ENCODE measurements around the gene PPP1R10.

PPP1R10 gene

DNA sequence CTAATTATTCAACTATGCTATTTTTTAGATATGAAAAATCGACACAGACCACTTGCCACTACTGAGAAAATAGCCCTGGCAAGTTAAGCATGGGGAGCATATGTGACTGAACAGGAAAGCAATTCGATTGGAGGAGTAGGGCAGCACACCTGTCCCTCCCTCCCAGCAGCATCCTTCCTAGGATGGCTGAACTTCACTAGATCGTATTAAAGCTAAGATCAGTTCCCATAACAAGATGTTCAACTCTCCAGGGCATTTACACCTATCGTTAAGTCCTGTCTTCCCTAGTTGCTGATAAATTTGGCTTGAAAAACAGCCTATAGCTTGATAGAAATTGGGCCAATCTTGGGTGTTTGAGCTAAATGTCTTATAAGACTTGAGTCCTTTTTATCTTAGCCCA is 7.0 kb downstream of the PPP1R10 start:
- no peak for DNase-seq (ENCODE audit: low read depth, low spot score)
- in situ Hi-C loops (cut with HindIII; ENCODE audit: low sequenced_read_pairs): no loop called here
- TF ChIP-seq, protein P1, sequence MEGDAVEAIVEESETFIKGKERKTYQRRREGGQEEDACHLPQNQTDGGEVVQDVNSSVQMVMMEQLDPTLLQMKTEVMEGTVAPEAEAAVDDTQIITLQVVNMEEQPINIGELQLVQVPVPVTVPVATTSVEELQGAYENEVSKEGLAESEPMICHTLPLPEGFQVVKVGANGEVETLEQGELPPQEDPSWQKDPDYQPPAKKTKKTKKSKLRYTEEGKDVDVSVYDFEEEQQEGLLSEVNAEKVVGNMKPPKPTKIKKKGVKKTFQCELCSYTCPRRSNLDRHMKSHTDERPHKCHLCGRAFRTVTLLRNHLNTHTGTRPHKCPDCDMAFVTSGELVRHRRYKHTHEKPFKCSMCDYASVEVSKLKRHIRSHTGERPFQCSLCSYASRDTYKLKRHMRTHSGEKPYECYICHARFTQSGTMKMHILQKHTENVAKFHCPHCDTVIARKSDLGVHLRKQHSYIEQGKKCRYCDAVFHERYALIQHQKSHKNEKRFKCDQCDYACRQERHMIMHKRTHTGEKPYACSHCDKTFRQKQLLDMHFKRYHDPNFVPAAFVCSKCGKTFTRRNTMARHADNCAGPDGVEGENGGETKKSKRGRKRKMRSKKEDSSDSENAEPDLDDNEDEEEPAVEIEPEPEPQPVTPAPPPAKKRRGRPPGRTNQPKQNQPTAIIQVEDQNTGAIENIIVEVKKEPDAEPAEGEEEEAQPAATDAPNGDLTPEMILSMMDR (IDR thresholded peaks at IDR 0.05; ENCODE audit: low read depth, low read length): no peak
- no peak overlapping the region for H3K4me3 ChIP-seq (ENCODE audit: low read depth, low read length)

DNA sequence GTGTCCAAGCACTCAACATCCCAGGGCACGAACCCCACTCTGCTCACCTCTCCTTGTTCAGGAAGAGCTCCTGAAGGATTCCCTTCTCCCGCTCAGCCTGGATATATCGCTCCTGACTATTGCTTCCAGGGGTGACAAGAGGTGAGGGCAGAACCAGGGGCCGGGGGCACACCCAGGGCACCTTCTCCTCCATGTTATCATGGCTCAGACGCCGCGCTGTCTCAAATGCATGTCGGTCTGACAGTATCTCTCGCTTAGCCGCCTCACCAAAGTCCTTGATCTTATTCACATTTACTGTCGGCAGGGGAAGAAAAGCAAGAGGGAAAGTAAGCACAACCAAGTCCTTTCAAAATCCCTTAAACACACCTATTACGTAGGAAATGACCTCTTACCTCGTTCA is 13.1 kb downstream of the PPP1R10 start:
- TF ChIP-seq, protein P1 (IDR thresholded peaks at IDR 0.05; ENCODE audit: low read depth, low read length): no peak

DNA sequence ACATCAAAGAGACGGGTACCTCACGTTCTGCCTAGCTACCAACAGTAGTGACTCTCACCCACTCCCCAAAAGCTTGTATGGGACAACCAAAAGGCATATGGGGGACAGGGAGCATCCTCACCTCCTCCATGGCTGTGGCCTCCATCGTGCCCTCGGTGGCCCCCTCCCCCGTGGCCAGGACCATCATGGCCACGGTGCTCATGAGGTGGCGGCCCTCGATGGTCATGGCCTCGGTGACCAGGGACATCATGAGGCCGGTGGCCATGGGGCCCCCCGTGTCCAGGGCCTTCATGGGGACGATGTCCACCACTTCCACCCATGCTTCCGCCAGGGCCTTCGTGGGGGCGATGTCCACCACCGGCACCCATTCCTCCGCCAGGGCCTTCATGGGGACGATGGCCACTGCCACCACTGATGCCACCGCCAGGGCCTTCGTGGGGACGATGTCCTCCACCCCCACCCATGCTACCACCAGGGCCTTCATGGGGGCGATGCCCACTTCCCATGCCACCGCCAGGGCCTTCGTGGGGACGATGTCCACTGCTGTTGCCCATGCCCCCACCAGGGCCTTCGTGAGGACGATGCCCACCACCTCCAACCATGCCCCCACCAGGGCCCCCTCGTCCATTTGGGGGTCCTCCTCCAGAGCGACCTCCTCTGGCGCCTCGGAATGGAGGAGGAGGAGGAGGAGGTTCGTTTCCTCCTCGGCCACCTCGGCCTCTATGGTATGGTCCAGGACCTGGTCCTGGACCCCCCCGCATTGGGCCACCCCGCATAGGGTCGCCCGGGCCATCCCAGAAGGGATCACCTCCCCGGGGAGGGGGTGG is 15.0 kb downstream of the PPP1R10 start:
- in situ Hi-C loops (cut with HindIII; ENCODE audit: low sequenced_read_pairs): no loop called here
- no peak overlapping the region for H3K4me3 ChIP-seq (ENCODE audit: low read depth, low read length)
- DNase-seq (ENCODE audit: low read depth, low spot score): no peak
- TF ChIP-seq, protein P1 (IDR thresholded peaks at IDR 0.05; ENCODE audit: low read depth, low read length): no peak

More for the DNA sequence above, 13.1 kb downstream of the PPP1R10 start:
- H3K4me3 ChIP-seq (ENCODE audit: low read depth, low read length): no peak overlapping the region
- in situ Hi-C loops (cut with HindIII; ENCODE audit: low sequenced_read_pairs): no loop called here
- DNase-seq (ENCODE audit: low read depth, low spot score): no peak

DNA sequence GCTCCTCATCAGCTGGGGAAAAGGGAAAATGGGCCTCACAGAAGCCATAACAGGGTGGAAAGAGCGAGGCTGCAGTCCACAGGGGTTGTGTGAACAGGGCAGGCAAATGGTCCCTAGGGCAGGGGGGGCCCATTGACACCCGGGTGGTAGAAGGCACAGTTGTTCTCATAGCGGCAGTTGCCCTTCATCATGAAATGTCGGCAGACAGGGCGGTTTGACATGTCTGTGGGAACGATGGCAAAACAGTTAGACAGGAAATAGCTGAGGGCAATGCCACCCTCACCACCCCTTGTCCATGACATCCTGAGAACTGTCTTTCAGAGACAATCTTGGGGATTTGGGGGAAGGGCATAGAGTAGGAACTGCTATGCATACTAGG is 15.6 kb downstream of the PPP1R10 start:
- TF ChIP-seq, protein P1 (IDR thresholded peaks at IDR 0.05; ENCODE audit: low read depth, low read length): no peak
- in situ Hi-C loops (cut with HindIII; ENCODE audit: low sequenced_read_pairs): no loop called here
- no peak overlapping the region for H3K4me3 ChIP-seq (ENCODE audit: low read depth, low read length)
- DNase-seq (ENCODE audit: low read depth, low spot score): no peak

DNA sequence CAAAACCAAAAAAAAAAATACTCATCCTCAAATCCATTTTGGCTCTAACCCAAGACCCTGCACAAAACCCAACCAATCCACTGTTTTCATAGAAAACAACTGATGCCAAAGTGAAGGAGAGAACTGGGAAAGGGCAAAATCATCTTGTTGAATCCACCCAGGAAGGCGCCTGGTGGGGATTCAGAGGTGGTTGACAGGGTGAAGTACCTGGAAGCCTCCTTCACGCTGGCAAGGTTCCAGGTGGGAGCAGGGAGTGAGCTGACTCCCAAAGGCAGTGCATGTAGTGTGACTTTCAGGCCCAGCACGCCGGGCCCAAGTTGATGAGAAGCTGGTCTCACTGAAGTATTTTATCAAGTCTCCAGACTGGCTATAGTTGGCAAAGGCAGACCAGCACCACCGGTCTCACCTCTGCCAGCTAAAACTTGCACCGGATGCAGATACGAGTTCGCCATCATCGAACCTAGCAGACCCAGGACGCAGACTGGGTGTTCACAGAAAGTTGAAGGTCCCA is 16.5 kb downstream of the PPP1R10 start:
- no peak for DNase-seq (ENCODE audit: low read depth, low spot score)
- TF ChIP-seq, protein P1 (IDR thresholded peaks at IDR 0.05; ENCODE audit: low read depth, low read length): no peak
- in situ Hi-C loops (cut with HindIII; ENCODE audit: low sequenced_read_pairs): no loop called here
- no peak overlapping the region for H3K4me3 ChIP-seq (ENCODE audit: low read depth, low read length)

DNA sequence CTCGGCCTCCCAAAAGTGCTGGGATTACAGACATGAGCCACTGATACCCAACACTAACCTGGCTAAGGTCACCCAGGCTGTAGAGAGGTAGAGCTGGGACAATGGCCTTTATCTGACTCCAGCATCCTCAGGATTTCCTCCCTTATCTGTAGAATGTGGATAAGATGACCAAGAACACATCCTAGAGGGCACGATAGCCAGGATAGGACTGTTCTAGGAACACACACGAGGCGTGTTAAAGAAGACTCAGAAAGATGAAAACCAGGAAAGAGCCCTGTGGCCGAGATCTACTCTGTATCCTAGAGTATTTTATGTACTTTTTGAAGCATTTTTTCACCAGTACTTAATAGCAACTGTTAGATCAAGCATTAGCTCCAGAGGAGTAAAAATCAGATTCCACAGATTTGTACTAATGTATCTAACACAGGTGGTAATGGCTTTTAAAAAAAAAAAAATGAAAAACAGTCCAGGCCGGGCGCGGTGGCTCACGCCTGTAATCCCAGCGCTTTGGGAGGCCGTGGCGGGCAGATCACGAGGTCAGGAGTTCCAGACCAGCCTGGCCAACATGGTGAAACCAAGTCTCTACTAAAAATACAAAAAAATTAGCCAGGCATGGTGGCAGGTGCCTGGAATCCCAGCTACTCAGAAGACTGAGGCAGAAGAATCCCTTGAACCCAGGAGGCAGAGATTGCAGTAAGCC is 17.3 kb downstream of the PPP1R10 start:
- TF ChIP-seq, protein P1 (IDR thresholded peaks at IDR 0.05; ENCODE audit: low read depth, low read length): no peak
- no peak overlapping the region for H3K4me3 ChIP-seq (ENCODE audit: low read depth, low read length)
- DNase-seq (ENCODE audit: low read depth, low spot score): no peak
- in situ Hi-C loops (cut with HindIII; ENCODE audit: low sequenced_read_pairs): no loop called here
